Large intestine (tissue), 1 donor: ENCODE measurements around the gene LILRA2. TPM values are rescaled to one million over a fixed set of nuclear protein-coding genes. Genes with fewer than 3 reads are reported as not detected.

Experiments used
- polyA plus RNA-seq: library from polyadenylated mRNA; unstranded; fragments of 120-200 nt; gene quantifications from one replicate; pipeline ENCODE4 v1.2.1, GENCODE V29; 2013

Gene LILRA2
- polyA plus RNA-seq, 1 donor: 0.24 TPM

Other genes starting within 250 kb of the LILRA2 start
- gene LILRA4, start 234.6 kb upstream of the LILRA2 start, polyA plus RNA-seq: 0.18 TPM
- 13.0 TPM for gene LAIR1, start 208.9 kb upstream of the LILRA2 start, polyA plus RNA-seq
- 8.2 TPM for gene TTYH1, start 158.3 kb upstream of the LILRA2 start, polyA plus RNA-seq
- 248 TPM for gene LENG8, start 124.6 kb upstream of the LILRA2 start, polyA plus RNA-seq
- 9.2 TPM for gene LENG9, start 110.0 kb upstream of the LILRA2 start, polyA plus RNA-seq
- 161 TPM for gene CDC42EP5, start 100.5 kb upstream of the LILRA2 start, polyA plus RNA-seq
- 0.09 TPM for gene LAIR2, start 71.0 kb upstream of the LILRA2 start, polyA plus RNA-seq
- 0.43 TPM for gene LILRA1, start 19.8 kb downstream of the LILRA2 start, polyA plus RNA-seq
- 3.2 TPM for gene LILRB1, start 56.7 kb downstream of the LILRA2 start, polyA plus RNA-seq
- 2.2 TPM for gene LILRB4, start 89.2 kb downstream of the LILRA2 start, polyA plus RNA-seq
- gene KIR3DL3, start 150.7 kb downstream of the LILRA2 start, polyA plus RNA-seq: not detected
- 0.27 TPM for gene KIR2DL3, start 164.7 kb downstream of the LILRA2 start, polyA plus RNA-seq
- 0.27 TPM for gene KIR2DL1, start 196.0 kb downstream of the LILRA2 start, polyA plus RNA-seq
- gene KIR2DL4, start 229.8 kb downstream of the LILRA2 start, polyA plus RNA-seq: 0.94 TPM
- gene KIR3DL1, start 242.7 kb downstream of the LILRA2 start, polyA plus RNA-seq: 0.15 TPM